Natural killer cell (primary cell): ENCODE data around the gene SERHL2. TPM values are rescaled to one million over a fixed set of nuclear protein-coding genes. Genes with fewer than 3 reads are reported as not detected.

ENCODE experiments used
- ATAC-seq, 3 donors: fragments of 150-1000 bp in 2 of 3; fragments of 200-7000 bp in 1 of 3; cut with Tn5 transposase; 1 replicate in 1 of 3; 2 replicates in 2 of 3; pipeline ENCODE4 v1.10.0; 2021; ENCODE audit warnings: mild to moderate bottlenecking in 2 of 3, moderate library complexity in 2 of 3
- DNase-seq, 2 donors: peaks; one replicate each; pipeline versions ENCODE4 v3.0.0 to v3.0.0-alpha.2; 2013 to 2021; ENCODE audit warnings: mixed read lengths in 1 of 2
- H3K27ac ChIP-seq: one replicate; pipeline ENCODE4 v1.5.1; 2013; ENCODE audit warnings: mild to moderate bottlenecking, low read length
- H3K27me3 ChIP-seq: one replicate; pipeline ENCODE4 v1.6.1; 2013; ENCODE audit warnings: low read length; ENCODE audit not compliant: control insufficient read depth, insufficient read depth
- H3K36me3 ChIP-seq: one replicate; pipeline ENCODE4 v1.6.1; 2013; ENCODE audit warnings: low read length; ENCODE audit not compliant: control insufficient read depth, insufficient read depth
- H3K4me1 ChIP-seq: one replicate; pipeline ENCODE4 v1.6.1; 2013; ENCODE audit warnings: low read length; ENCODE audit not compliant: control insufficient read depth, insufficient read depth
- H3K4me3 ChIP-seq: one replicate; pipeline ENCODE4 v1.5.1; 2013; ENCODE audit warnings: low read length
- H3K9me3 ChIP-seq: one replicate; pipeline ENCODE4 v1.6.1; 2013; ENCODE audit warnings: low read length; ENCODE audit not compliant: control insufficient read depth, insufficient read depth
- H3K27ac Mint-ChIP-seq, 2 donors: one replicate each; pipeline ENCODE4 v1.8.0; 2022; ENCODE audit warnings: mild to moderate bottlenecking in 2 of 2, mixed read lengths in 2 of 2, moderate library complexity in 1 of 2
- H3K27me3 Mint-ChIP-seq, 2 donors: one replicate each; pipeline ENCODE4 v1.8.0; 2022; ENCODE audit warnings: low read depth in 2 of 2, mixed read lengths in 2 of 2
- H3K36me3 Mint-ChIP-seq: one replicate; pipeline ENCODE4 v1.8.0; 2022; ENCODE audit warnings: mixed read lengths
- H3K4me1 Mint-ChIP-seq, 2 donors: one replicate each; pipeline ENCODE4 v1.8.0; 2022; ENCODE audit warnings: mixed read lengths in 2 of 2
- H3K4me3 Mint-ChIP-seq: one replicate; pipeline ENCODE4 v1.8.0; 2022; ENCODE audit warnings: mild to moderate bottlenecking, moderate library complexity, mixed read lengths
- H3K9me3 Mint-ChIP-seq, 2 donors: one replicate each; pipeline ENCODE4 v1.8.0; 2022; ENCODE audit warnings: mixed read lengths in 2 of 2
- WGBS: methylation state at CpG from one replicate; pipeline ENCODE4 v1.1.7; 2013; ENCODE audit warnings: missing lambda C conversion rate; ENCODE audit not compliant: insufficient coverage; 5-methylcytosine and 5-hydroxymethylcytosine counted together
- intact Hi-C: fragments of 100-400 bp; cut with micrococcal nuclease; formaldehyde crosslinking; loops from one replicate; pipeline ENCODE4 v1.14.2; 2022
- total RNA-seq, 4 donors: library from RNA; stranded (reverse); fragments of 120-200 nt in 1 of 4; gene quantifications; one replicate each; pipeline versions ENCODE4 v1.2.3 to v1.2.4, GENCODE V29; 2013 to 2022
- TF ChIP-seq, protein P1 (sequence below): fragments of 200-600 bp; IDR thresholded peaks from one replicate; pipeline ENCODE4 v1.8.0; 2022; ENCODE audit warnings: antibody characterized with exemption

The SERHL2 gene
- total RNA-seq, 3 donors from 2014 or later (not counting 1 experiment from before 2014, with no cell fraction given), result 0.23 to 0.48 TPM; not detected in 1

DNA sequence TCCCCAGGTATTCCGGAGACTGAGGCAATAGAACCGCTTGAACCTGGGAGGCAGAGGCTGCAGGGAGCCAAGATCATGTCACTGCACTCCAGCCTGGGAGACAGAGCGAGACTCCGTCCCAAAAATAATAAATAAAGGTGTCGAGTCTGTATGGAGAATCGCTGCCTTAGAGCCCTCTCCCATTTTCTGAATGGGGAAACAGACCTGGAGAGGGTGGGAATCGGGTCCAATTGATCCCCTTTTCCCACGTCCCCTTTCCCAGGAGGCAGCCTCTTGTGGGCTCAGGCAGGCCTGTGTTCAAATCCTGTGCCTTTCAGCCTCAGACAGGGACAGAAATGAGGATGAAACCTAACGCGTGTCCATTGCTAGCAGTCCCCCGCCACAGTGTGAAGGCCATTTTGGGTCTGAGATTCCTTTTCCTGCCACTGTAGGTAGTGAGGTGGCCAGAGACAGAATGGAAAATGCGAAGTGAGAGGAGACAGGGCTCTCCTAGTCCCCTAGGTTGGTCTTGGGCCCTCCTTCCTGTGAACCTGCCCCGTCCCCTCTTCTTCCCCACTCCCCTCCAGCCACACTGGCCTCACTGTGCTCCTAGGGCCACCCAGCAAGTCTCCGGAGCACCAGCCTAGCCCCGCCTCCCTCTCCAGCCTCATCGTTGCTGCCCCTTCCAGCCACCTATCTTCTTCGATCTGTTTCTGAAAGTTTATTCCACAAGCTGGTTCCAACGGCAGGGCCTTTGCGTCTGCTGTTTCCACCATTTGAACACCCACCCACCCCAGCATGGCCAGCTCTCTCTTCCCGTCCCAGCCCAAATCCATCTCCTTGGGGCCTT is 63.6 kb downstream of the SERHL2 start:
- H3K4me1 Mint-ChIP-seq, result peaks cover 33 to 42% of the 10 kb centered on the region in 2 donors
- Histone ChIP-seq H3K9me3 (no peaks in the 10 kb centered on the region), H3K4me1 (peaks cover 30% of the 10 kb centered on the region), H3K27ac (no peak overlapping the region), H3K27me3 (no peaks in the 10 kb centered on the region), H3K4me3 (no peak overlapping the region), H3K36me3 (peaks cover 7% of the 10 kb centered on the region)
- no peaks in the 10 kb centered on the region for H3K36me3 Mint-ChIP-seq
- peak overlapping the region in 1 of 2 donors; percentile 100 for H3K27ac Mint-ChIP-seq
- 85% methylated on average over 20 of the region's 20 CpGs for whole genome bisulfite sequencing
- TF ChIP-seq, protein P1, sequence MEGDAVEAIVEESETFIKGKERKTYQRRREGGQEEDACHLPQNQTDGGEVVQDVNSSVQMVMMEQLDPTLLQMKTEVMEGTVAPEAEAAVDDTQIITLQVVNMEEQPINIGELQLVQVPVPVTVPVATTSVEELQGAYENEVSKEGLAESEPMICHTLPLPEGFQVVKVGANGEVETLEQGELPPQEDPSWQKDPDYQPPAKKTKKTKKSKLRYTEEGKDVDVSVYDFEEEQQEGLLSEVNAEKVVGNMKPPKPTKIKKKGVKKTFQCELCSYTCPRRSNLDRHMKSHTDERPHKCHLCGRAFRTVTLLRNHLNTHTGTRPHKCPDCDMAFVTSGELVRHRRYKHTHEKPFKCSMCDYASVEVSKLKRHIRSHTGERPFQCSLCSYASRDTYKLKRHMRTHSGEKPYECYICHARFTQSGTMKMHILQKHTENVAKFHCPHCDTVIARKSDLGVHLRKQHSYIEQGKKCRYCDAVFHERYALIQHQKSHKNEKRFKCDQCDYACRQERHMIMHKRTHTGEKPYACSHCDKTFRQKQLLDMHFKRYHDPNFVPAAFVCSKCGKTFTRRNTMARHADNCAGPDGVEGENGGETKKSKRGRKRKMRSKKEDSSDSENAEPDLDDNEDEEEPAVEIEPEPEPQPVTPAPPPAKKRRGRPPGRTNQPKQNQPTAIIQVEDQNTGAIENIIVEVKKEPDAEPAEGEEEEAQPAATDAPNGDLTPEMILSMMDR, result no peak
- intact Hi-C loops, result loop anchor here (5.0 kb wide), 1 partner anchor 570 kb away; the partner anchor contains the start of gene TTLL12
- no peaks in the 10 kb centered on the region for H3K27me3 Mint-ChIP-seq
- no peaks in the 10 kb centered on the region for H3K9me3 Mint-ChIP-seq
- no peak overlapping the region for H3K4me3 Mint-ChIP-seq
- ATAC-seq, result no peak
- no peak for DNase-seq

DNA sequence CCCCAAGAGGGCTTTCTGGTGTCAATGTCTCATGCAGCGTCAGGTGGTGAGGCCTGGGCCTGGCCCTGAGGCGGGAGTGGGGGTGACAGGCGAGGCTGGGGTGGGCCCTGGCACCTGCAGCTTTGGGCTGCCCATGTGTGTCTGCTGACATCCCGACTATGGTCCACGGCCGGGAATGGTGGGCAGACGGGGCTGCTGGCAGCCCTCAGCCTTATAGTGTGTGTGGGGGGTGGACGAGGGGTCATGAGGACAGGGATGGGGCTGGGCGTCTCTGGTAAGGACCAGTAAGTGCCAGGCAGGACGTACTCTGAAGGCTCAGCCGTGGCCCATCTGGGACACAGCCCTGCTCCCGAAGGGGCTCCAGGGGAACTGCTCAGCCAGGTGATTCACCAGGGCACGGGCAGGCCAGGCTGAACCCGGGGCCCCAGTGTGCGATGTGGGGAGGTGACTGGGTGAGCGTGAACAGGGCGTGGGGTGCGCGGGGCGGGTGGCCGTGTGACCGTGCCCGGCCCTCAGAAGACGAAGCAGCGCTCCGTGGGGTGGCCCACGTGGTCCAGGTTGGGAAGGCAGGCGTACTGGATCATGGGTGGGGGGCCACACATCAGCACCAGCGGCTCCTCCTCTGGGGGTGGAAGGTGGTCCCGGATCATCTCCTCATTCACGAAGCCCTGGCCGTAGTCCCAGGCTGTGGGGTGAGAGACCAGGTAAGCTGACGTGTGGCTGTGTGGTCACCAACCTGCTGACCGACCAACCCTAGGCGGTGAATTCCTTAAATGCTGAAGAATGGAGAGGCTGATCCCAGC is 65.7 kb downstream of the SERHL2 start:
- DNase-seq, result no peak
- TF ChIP-seq, protein P1, result no peak

DNA sequence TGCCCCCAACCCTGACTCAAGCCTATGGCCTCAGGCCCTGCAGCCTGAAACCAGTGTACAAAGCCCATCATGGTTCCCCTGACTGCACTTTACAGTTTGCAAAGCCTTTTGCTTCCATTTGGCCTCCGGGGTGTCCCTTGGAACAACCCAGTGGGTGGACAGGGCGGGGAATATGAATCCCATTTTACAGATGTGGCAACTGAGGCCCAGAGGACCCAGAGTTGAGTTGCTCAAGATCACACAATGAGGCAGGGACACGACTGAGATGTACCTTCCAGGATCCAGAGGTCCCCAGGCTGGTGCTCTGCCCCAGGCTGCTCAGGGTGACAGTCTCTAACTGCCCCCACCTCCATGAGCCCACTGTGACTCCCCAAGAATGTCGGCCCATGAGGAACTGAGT is 66.3 kb downstream of the SERHL2 start:
- peak overlapping the region in 1 of 2 donors; percentile 64 for H3K27ac Mint-ChIP-seq
- Histone ChIP-seq H3K9me3 (no peaks in the 10 kb centered on the region), H3K4me3 (no peak overlapping the region), H3K36me3 (peaks cover 18% of the 10 kb centered on the region), H3K27me3 (no peaks in the 10 kb centered on the region), H3K4me1 (peaks cover 22% of the 10 kb centered on the region), H3K27ac (no peak overlapping the region)
- TF ChIP-seq, protein P1, result no peak
- no peak overlapping the region for H3K4me3 Mint-ChIP-seq
- no peak for ATAC-seq
- H3K36me3 Mint-ChIP-seq, result no peaks in the 10 kb centered on the region
- peaks cover 13 to 20% of the 10 kb centered on the region in 2 donors for H3K4me1 Mint-ChIP-seq
- 91% methylated on average over 4 of the region's 4 CpGs for WGBS
- no peaks in the 10 kb centered on the region for H3K27me3 Mint-ChIP-seq
- H3K9me3 Mint-ChIP-seq, result no peaks in the 10 kb centered on the region
- intact Hi-C loops, result no loop called here
- DNase-seq, result no peak

More for the DNA sequence above, 65.7 kb downstream of the SERHL2 start:
- H3K4me3 Mint-ChIP-seq, result no peak overlapping the region
- H3K27me3 Mint-ChIP-seq, result no peaks in the 10 kb centered on the region
- no peaks in the 10 kb centered on the region for H3K9me3 ChIP-seq
- H3K4me1 ChIP-seq, result peaks cover 22% of the 10 kb centered on the region
- WGBS, result 96% methylated on average over 35 of the region's 35 CpGs
- H3K4me1 Mint-ChIP-seq, result peaks cover 18 to 25% of the 10 kb centered on the region in 2 donors
- no peaks in the 10 kb centered on the region for H3K36me3 Mint-ChIP-seq
- no peaks in the 10 kb centered on the region for H3K9me3 Mint-ChIP-seq
- H3K27ac Mint-ChIP-seq, result peak overlapping the region; percentile 46 to 71
- intact Hi-C loops, result loop anchor here (5.0 kb wide), 1 partner anchor 568 kb away; the partner anchor contains the start of gene TTLL12
- H3K27ac ChIP-seq, result no peak overlapping the region
- no peak overlapping the region for H3K4me3 ChIP-seq
- H3K27me3 ChIP-seq, result no peaks in the 10 kb centered on the region
- no peak for ATAC-seq
- H3K36me3 ChIP-seq, result peaks cover 15% of the 10 kb centered on the region
